ENCODE data around the gene TOX4.

TOX4 gene

GRCh38 chr14:21503376-21503775, 26.4 kb downstream of the TOX4 start:
- no peak for DNase-seq (ENCODE audit: low spot score)

GRCh38 chr14:21505012-21505553, 28.1 kb downstream of the TOX4 start:
- no peak for DNase-seq (ENCODE audit: low spot score)

- DNase-seq (ENCODE audit: low spot score): no peak
These were observed 29.6 kb downstream of the TOX4 start for GRCh38 chr14:21506557-21506956.

GRCh38 chr14:21509432-21510143, 32.6 kb downstream of the TOX4 start:
- DNase-seq (ENCODE audit: low spot score): no peak

GRCh38 chr14:21510735-21511657, 34.0 kb downstream of the TOX4 start, which contains the start of gene METTL3:
Gene METTL3 (minus strand): TSS chr14:21511340. CDS start chr14:21511223, 117 bp downstream.
- DNase-seq (ENCODE audit: low spot score): peak; percentile 99

GRCh38 chr14:21514341-21514740, 37.3 kb downstream of the TOX4 start:
- DNase-seq (ENCODE audit: low spot score): no peak

- DNase-seq (ENCODE audit: low spot score): no peak
These were observed 41.7 kb downstream of the TOX4 start for GRCh38 chr14:21518725-21519124.

GRCh38 chr14:21520767-21521166, 43.8 kb downstream of the TOX4 start:
- DNase-seq (ENCODE audit: low spot score): no peak

GRCh38 chr14:21521501-21521900, 44.5 kb downstream of the TOX4 start:
- no peak for DNase-seq (ENCODE audit: low spot score)

GRCh38 chr14:21523203-21523602, 46.2 kb downstream of the TOX4 start:
- no peak for DNase-seq (ENCODE audit: low spot score)

- DNase-seq (ENCODE audit: low spot score): no peak
These were observed 47.8 kb downstream of the TOX4 start for GRCh38 chr14:21524575-21525490.

GRCh38 chr14:21525571-21525961, 48.6 kb downstream of the TOX4 start:
- peak; percentile 48 for DNase-seq (ENCODE audit: low spot score)

- DNase-seq (ENCODE audit: low spot score): peak; percentile 93
These were observed 49.1 kb downstream of the TOX4 start, which contains the start of gene SALL2 for GRCh38 chr14:21525962-21526671. Gene SALL2 (minus strand): TSS chr14:21526346. CDS start chr14:21526127, 219 bp downstream.

GRCh38 chr14:21526672-21527317, 49.8 kb downstream of the TOX4 start:
- no peak for DNase-seq (ENCODE audit: low spot score)

GRCh38 chr14:21527318-21527679, 50.3 kb downstream of the TOX4 start:
- DNase-seq (ENCODE audit: low spot score): no peak

GRCh38 chr14:21528381-21529348, 51.7 kb downstream of the TOX4 start:
- DNase-seq (ENCODE audit: low spot score): no peak

- DNase-seq (ENCODE audit: low spot score): no peak
These were observed 52.5 kb downstream of the TOX4 start for GRCh38 chr14:21529515-21529914.

GRCh38 chr14:21533294-21533693, 56.3 kb downstream of the TOX4 start:
- no peak for DNase-seq (ENCODE audit: low spot score)

GRCh38 chr14:21534576-21534975, 57.6 kb downstream of the TOX4 start:
- no peak for DNase-seq (ENCODE audit: low spot score)
